Measurements from ENCODE around the gene OR4K14.
"Not testable (repeated sequence)": the region's sequence is repeated elsewhere in the genome, so short reads cannot be mapped to it uniquely, and the experiment has no call there.

The OR4K14 gene

GRCh38 chr14:20031058-20031457 is 12.0 kb upstream of the OR4K14 start:
- no peak overlapping the region for H3K4me3 ChIP-seq (replicated peaks; ENCODE audit: low read depth, low read length)
- no peak for TF ChIP-seq CTCF (IDR thresholded peaks at IDR 0.05; ENCODE audit: low read length, missing control alignments)
- DNase-seq (ENCODE audit: low read depth): no peak

GRCh38 chr14:20008156-20008555 is 11.0 kb downstream of the OR4K14 start:
- no peak for DNase-seq (ENCODE audit: low read depth)
- TF ChIP-seq CTCF (IDR thresholded peaks at IDR 0.05; ENCODE audit: low read length, missing control alignments): no peak
- no peak overlapping the region for H3K4me3 ChIP-seq (replicated peaks; ENCODE audit: low read depth, low read length)

- TF ChIP-seq CTCF (IDR thresholded peaks at IDR 0.05; ENCODE audit: low read length, missing control alignments): no peak
- DNase-seq (ENCODE audit: low read depth): no peak
- no peak overlapping the region for H3K4me3 ChIP-seq (replicated peaks; ENCODE audit: low read depth, low read length)
These were observed 16.8 kb downstream of the OR4K14 start for GRCh38 chr14:20002319-20002718.

GRCh38 chr14:20001863-20002262 is 17.2 kb downstream of the OR4K14 start, which contains the start of gene OR4Q2:
Gene OR4Q2 (plus strand): TSS chr14:20002163.
- TF ChIP-seq CTCF (IDR thresholded peaks at IDR 0.05; ENCODE audit: low read length, missing control alignments): no peak
- H3K4me3 ChIP-seq (replicated peaks; ENCODE audit: low read depth, low read length): no peak within 1 kb of the TSS
- no peak for DNase-seq (ENCODE audit: low read depth)

GRCh38 chr14:19993438-19993837 is 25.7 kb downstream of the OR4K14 start:
- no peak overlapping the region for H3K4me3 ChIP-seq (replicated peaks; ENCODE audit: low read depth, low read length)
- no peak for DNase-seq (ENCODE audit: low read depth)
- TF ChIP-seq CTCF (IDR thresholded peaks at IDR 0.05; ENCODE audit: low read length, missing control alignments): no peak

- no peak within 1 kb of the TSS for H3K4me3 ChIP-seq (replicated peaks; ENCODE audit: low read depth, low read length)
- TF ChIP-seq CTCF (IDR thresholded peaks at IDR 0.05; ENCODE audit: low read length, missing control alignments): no peak
These were observed 43.8 kb downstream of the OR4K14 start, which contains the start of gene OR4K15 for GRCh38 chr14:19975291-19975690. Gene OR4K15 (plus strand): TSS chr14:19975591. CDS start chr14:19975591, 0 bp downstream.

GRCh38 chr14:19974844-19975243 is 44.3 kb downstream of the OR4K14 start:
- DNase-seq (ENCODE audit: low read depth): no peak
- H3K4me3 ChIP-seq (replicated peaks; ENCODE audit: low read depth, low read length): no peak overlapping the region
- no peak for TF ChIP-seq CTCF (IDR thresholded peaks at IDR 0.05; ENCODE audit: low read length, missing control alignments)

More at GRCh38 chr14:19975291-19975690, 43.8 kb downstream of the OR4K14 start, which contains the start of gene OR4K15:
- DNase-seq (ENCODE audit: low read depth): no peak

GRCh38 chr14:19969735-19970134 is 49.4 kb downstream of the OR4K14 start:
- DNase-seq (ENCODE audit: low read depth); H3K4me3 ChIP-seq (replicated peaks; ENCODE audit: low read depth, low read length): not testable (repeated sequence)
